Endothelial cell of umbilical vein (primary cell): ENCODE data around the gene TCIRG1. TPM values are rescaled to one million over a fixed set of nuclear protein-coding genes. Genes with fewer than 3 reads are reported as not detected.

Experiments
- BruUV-seq: library from RNA; stranded (reverse); fragments of 400-500 nt; replicated peaks from 2 replicates; lab custom pipeline; 2021; lab: Mats Ljungman, UMichigan
- CTCF ChIA-PET: fragments of 300-600, 350-600 bp; sonication (Branson Sonifier 250); formaldehyde crosslinking; loops from one replicate; lab custom pipeline; 2021; ENCODE audit warnings: antibody characterized with exemption, inconsistent platforms; lab: Charles Lee
- POLR2A ChIA-PET: fragments of 300-600, 350-600 bp; sonication (Branson Sonifier 250); formaldehyde crosslinking; loops from one replicate; lab custom pipeline; 2021; ENCODE audit warnings: antibody characterized with exemption, inconsistent platforms; lab: Charles Lee
- DNase-seq: peaks from one replicate; pipeline ENCODE4 v3.0.0-alpha.2; 2011; ENCODE audit warnings: low read depth, low spot score
- FAIRE-seq: peaks from 2 replicates; lab custom pipeline; 2011; peaks lifted over from hg19 to GRCh38; lab: Jason Lieb, UNC
- H2AFZ ChIP-seq: 2 replicates; pipeline ENCODE4 v1.6.0; 2012; ENCODE audit warnings: low read depth, low read length, control low read depth, inconsistent platforms
- H3K27ac ChIP-seq: 2 replicates; pipeline ENCODE4 v1.5.1; 2011; ENCODE audit warnings: low read depth, mild to moderate bottlenecking, control low read depth, low read length, moderate library complexity; ENCODE audit not compliant: insufficient read depth
- H3K27me3 ChIP-seq, 2 experiments: 2 replicates each; pipeline versions ENCODE4 v1.6.0 to v1.6.1; 2011; ENCODE audit warnings: low read length in 2 of 2, mixed read lengths in 1 of 2; ENCODE audit not compliant: control insufficient read depth in 2 of 2, insufficient read depth in 2 of 2
- H3K36me3 ChIP-seq, 2 experiments: 2 replicates in 1 of 2; 3 replicates in 1 of 2; pipeline ENCODE4 v1.5.1; 2011; ENCODE audit warnings: low read length in 2 of 2, mild to moderate bottlenecking in 1 of 2, moderate library complexity in 1 of 2; ENCODE audit not compliant: control insufficient read depth in 2 of 2, insufficient read depth in 2 of 2; ENCODE audit errors: extremely low read depth in 1 of 2
- H3K4me1 ChIP-seq: 3 replicates; pipeline ENCODE4 v1.5.1; 2011; ENCODE audit warnings: mild to moderate bottlenecking, low read length; ENCODE audit not compliant: control insufficient read depth, insufficient read depth; ENCODE audit errors: extremely low read depth
- H3K4me2 ChIP-seq: 2 replicates; pipeline ENCODE4 v1.6.1; 2011; ENCODE audit warnings: low read length, control low read depth, mixed read lengths; ENCODE audit not compliant: insufficient read depth
- H3K4me3 ChIP-seq, 3 experiments: fragments of 200-600 bp in 1 of 3; sonication (generic), shearing (Covaris generic) in 1 of 3; replicated peaks in 1 of 3; 2 replicates each; pipeline ENCODE4 v1.5.1; 2011 to 2016; ENCODE audit warnings: control low read depth in 3 of 3, low read length in 3 of 3, mild to moderate bottlenecking in 2 of 3, inconsistent platforms in 1 of 3, low read depth in 1 of 3, moderate library complexity in 1 of 3; ENCODE audit not compliant: insufficient read depth in 1 of 3
- H3K79me2 ChIP-seq: 2 replicates; pipeline ENCODE4 v1.6.0; 2012; ENCODE audit warnings: low read length, inconsistent platforms; ENCODE audit not compliant: control insufficient read depth, insufficient read depth
- H3K9ac ChIP-seq: replicated peaks from 2 replicates; pipeline ENCODE3; 2011; ENCODE audit warnings: low read length, control low read depth; ENCODE audit not compliant: insufficient read depth; ENCODE audit errors: extremely low read depth
- H3K9me1 ChIP-seq: replicated peaks from 3 replicates; pipeline ENCODE4 v1.6.0; 2011; ENCODE audit warnings: mild to moderate bottlenecking, low read length; ENCODE audit not compliant: control insufficient read depth, insufficient read depth; ENCODE audit errors: extremely low read depth
- H3K9me3 ChIP-seq: replicated peaks from 2 replicates; pipeline ENCODE4 v1.5.1; 2012; ENCODE audit warnings: low read length, inconsistent platforms; ENCODE audit not compliant: control insufficient read depth, insufficient read depth
- H4K20me1 ChIP-seq: replicated peaks from 2 replicates; pipeline ENCODE3; 2011; ENCODE audit warnings: mild to moderate bottlenecking, low read length; ENCODE audit not compliant: control insufficient read depth, insufficient read depth; ENCODE audit errors: extremely low read depth
- CTCF ChIP-seq, 2 donors: IDR thresholded peaks; 1 replicate in 1 of 2; 2 replicates in 1 of 2; pipeline ENCODE4 v1.5.1; 2011; ENCODE audit warnings: low read length in 2 of 2, mild to moderate bottlenecking in 2 of 2, moderate library complexity in 2 of 2, control low read depth in 1 of 2, inconsistent platforms in 1 of 2, low read depth in 1 of 2; ENCODE audit not compliant: insufficient read depth in 1 of 2; ENCODE audit errors: extremely low read depth in 1 of 2
- EZH2 ChIP-seq: IDR thresholded peaks from 2 replicates; pipeline ENCODE4 v1.6.1; 2012; ENCODE audit warnings: borderline replicate concordance, low read depth, mild to moderate bottlenecking, moderate library complexity, low read length, inconsistent platforms; ENCODE audit not compliant: severe bottlenecking
- FOS ChIP-seq: IDR thresholded peaks from 2 replicates; pipeline ENCODE4 v1.6.1; 2011; ENCODE audit warnings: mild to moderate bottlenecking, low read length, moderate library complexity, borderline replicate concordance; ENCODE audit not compliant: insufficient read depth
- GATA2 ChIP-seq: IDR thresholded peaks from 2 replicates; pipeline ENCODE4 v1.7.0; 2011; ENCODE audit warnings: low read depth, mild to moderate bottlenecking, moderate library complexity, mixed read lengths, low read length; ENCODE audit not compliant: insufficient read length, insufficient read depth
- JUN ChIP-seq: IDR thresholded peaks from 2 replicates; pipeline ENCODE4 v1.6.1; 2011; ENCODE audit warnings: borderline replicate concordance, low read depth; ENCODE audit not compliant: insufficient read length, insufficient read depth
- MAX ChIP-seq: IDR thresholded peaks from 2 replicates; pipeline ENCODE4 v1.6.1; 2011; ENCODE audit not compliant: insufficient read depth, insufficient read length
- MYC ChIP-seq: IDR thresholded peaks from one replicate; pipeline ENCODE4 v1.6.1; 2011; ENCODE audit warnings: mild to moderate bottlenecking, low read depth, low read length
- POLR2A ChIP-seq: IDR thresholded peaks from 2 replicates; pipeline ENCODE4 v1.6.1; 2012; ENCODE audit warnings: low read depth, mild to moderate bottlenecking, control low read depth, low read length
- POLR2AphosphoS5 ChIP-seq: IDR thresholded peaks from 2 replicates; pipeline ENCODE4 v1.6.1; 2012; ENCODE audit warnings: low read depth, mild to moderate bottlenecking, control low read depth, low read length, moderate library complexity; ENCODE audit not compliant: insufficient read depth
- dilution Hi-C: fragments of 300-500 bp; cut with MboI; formaldehyde crosslinking; loops from one replicate; pipeline ENCODE4 v1.15.0; 2019; ENCODE audit warnings: low sequenced_read_pairs; ENCODE audit not compliant: extremely low pct_ligation_motif_present
- intact Hi-C: fragments of 100-400 bp; cut with micrococcal nuclease; formaldehyde crosslinking; loops from one replicate; pipeline ENCODE4 v1.10.0; 2022
- polyA plus RNA-seq, 4 experiments: library from polyadenylated mRNA; depleted of rRNA in 3 of 4; stranded (reverse) in 3 of 4; unstranded in 1 of 4; fragments of >200 nt; gene quantifications; 2 replicates each; pipeline versions ENCODE4 v1.2.1 to v1.2.3, GENCODE V29; 2011 to 2012; ENCODE audit warnings: missing spikeins in 1 of 4
- total RNA-seq: library from RNA; stranded (reverse); gene quantifications from 2 replicates; pipeline ENCODE4 v1.2.3, GENCODE V29; 2021

The TCIRG1 gene
- total and polyA plus RNA-seq, 2 donors (not counting 3 experiments of a cell fraction or from before 2014, with no cell fraction given): 134 to 183 TPM

GRCh38 chr11:67999704-68000103, 39.1 kb upstream of the TCIRG1 start:
- DNase-seq (no peak), FAIRE-seq (no peak)
- Histone ChIP-seq H2AFZ (no peak overlapping the region), H3K79me2 (no peaks in the 10 kb centered on the region), H3K4me2 (no peak overlapping the region), H3K27ac (no peak overlapping the region), H3K9ac (no peak overlapping the region), H4K20me1 (no peaks in the 10 kb centered on the region), H3K36me3 (no peaks in the 10 kb centered on the region), H3K27me3 (no peaks in the 10 kb centered on the region), H3K9me1 (no peaks in the 10 kb centered on the region), H3K9me3 (no peaks in the 10 kb centered on the region), H3K4me3 (no peak overlapping the region), H3K4me1 (peaks cover 3% of the 10 kb centered on the region)
- BruUV-seq: no TSS peak
- intact Hi-C loops: no loop called here
- TF ChIP-seq FOS: no peak
- TF ChIP-seq MYC: no peak
- TF ChIP-seq CTCF (IDR thresholded peaks at IDR 0.05; ENCODE audit: extremely low read depth in 1 of 2, insufficient read depth in 1 of 2, low read depth in 1 of 2, low read length in 2 of 2): no peak
- no peak for TF ChIP-seq EZH2
- no peak for TF ChIP-seq MAX
- TF ChIP-seq POLR2A: no peak
- no peak for TF ChIP-seq POLR2AphosphoS5
- TF ChIP-seq GATA2: no peak
- TF ChIP-seq JUN: no peak
- ChIA-PET CTCF (no interaction called here), POLR2A (no interaction called here)
- dilution Hi-C loops: no loop called here
